Trophoblast cell (in vitro differentiated cells and primary cell): ENCODE measurements around the gene PRKCB.

ENCODE experiments used
- DNase-seq, 2 donors: peaks; one replicate each; pipeline ENCODE4 v3.0.0-alpha.2; 2016
- H2AFZ ChIP-seq: 2 replicates; pipeline ENCODE4 v1.6.1; 2013; ENCODE audit warnings: low read length, moderate library complexity, mild to moderate bottlenecking; ENCODE audit not compliant: insufficient read depth, poor library complexity
- H2AK5ac ChIP-seq: 2 replicates; pipeline ENCODE4 v1.6.1; 2013; ENCODE audit warnings: mild to moderate bottlenecking, low read length
- H2BK120ac ChIP-seq: 2 replicates; pipeline ENCODE4 v1.6.1; 2013; ENCODE audit warnings: low read length, mild to moderate bottlenecking, moderate library complexity; ENCODE audit not compliant: insufficient read depth, poor library complexity
- H2BK12ac ChIP-seq: 2 replicates; pipeline ENCODE4 v1.6.1; 2013; ENCODE audit warnings: mild to moderate bottlenecking, low read length, moderate library complexity
- H2BK5ac ChIP-seq: 2 replicates; pipeline ENCODE4 v1.6.1; 2013; ENCODE audit warnings: low read length, low read depth, moderate library complexity, mild to moderate bottlenecking; ENCODE audit not compliant: poor library complexity
- H3K14ac ChIP-seq: 2 replicates; pipeline ENCODE4 v1.6.1; 2013; ENCODE audit warnings: mild to moderate bottlenecking, low read length
- H3K18ac ChIP-seq: 2 replicates; pipeline ENCODE4 v1.6.1; 2013; ENCODE audit warnings: mild to moderate bottlenecking, low read length
- H3K23ac ChIP-seq: 2 replicates; pipeline ENCODE4 v1.6.1; 2013; ENCODE audit warnings: low read length
- H3K27ac ChIP-seq: 2 replicates; pipeline ENCODE4 v1.5.1; 2013; ENCODE audit warnings: low read depth, mild to moderate bottlenecking, inconsistent platforms, low read length, moderate library complexity
- H3K27me3 ChIP-seq: 2 replicates; pipeline ENCODE4 v1.6.1; 2013; ENCODE audit warnings: inconsistent platforms, mild to moderate bottlenecking, low read length, moderate library complexity; ENCODE audit not compliant: insufficient read depth
- H3K36me3 ChIP-seq, 2 experiments: 1 replicate in 1 of 2; 2 replicates in 1 of 2; pipeline ENCODE4 v1.6.1; 2013; ENCODE audit warnings: low read length in 2 of 2, mild to moderate bottlenecking in 2 of 2, moderate library complexity in 1 of 2; ENCODE audit not compliant: insufficient read depth in 2 of 2, control insufficient read depth in 1 of 2
- H3K4ac ChIP-seq: 2 replicates; pipeline ENCODE4 v1.6.1; 2013; ENCODE audit warnings: low read depth, mild to moderate bottlenecking, low read length, moderate library complexity
- H3K4me1 ChIP-seq, 2 experiments: 1 replicate in 1 of 2; 2 replicates in 1 of 2; pipeline ENCODE4 v1.6.1; 2013; ENCODE audit warnings: low read length in 2 of 2, mild to moderate bottlenecking in 2 of 2, moderate library complexity in 1 of 2; ENCODE audit not compliant: insufficient read depth in 2 of 2, control insufficient read depth in 1 of 2
- H3K4me2 ChIP-seq: 2 replicates; pipeline ENCODE4 v1.6.1; 2013; ENCODE audit warnings: inconsistent platforms, mild to moderate bottlenecking, low read length, moderate library complexity
- H3K4me3 ChIP-seq: 2 replicates; pipeline ENCODE4 v1.5.1; 2013; ENCODE audit warnings: mild to moderate bottlenecking, low read depth, low read length, inconsistent platforms
- H3K79me1 ChIP-seq: one replicate; pipeline ENCODE4 v1.6.1; 2013; ENCODE audit warnings: low read length
- H3K79me2 ChIP-seq: 2 replicates; pipeline ENCODE4 v1.6.1; 2013; ENCODE audit warnings: low read length, mild to moderate bottlenecking; ENCODE audit not compliant: control insufficient read depth, insufficient read depth, poor library complexity
- H3K9ac ChIP-seq: 2 replicates; pipeline ENCODE4 v1.6.1; 2013; ENCODE audit warnings: mild to moderate bottlenecking, low read length
- H3K9me3 ChIP-seq: 2 replicates; pipeline ENCODE4 v1.6.1; 2013; ENCODE audit warnings: low read depth, mild to moderate bottlenecking, control low read depth, inconsistent platforms, low read length; ENCODE audit not compliant: insufficient read depth
- H4K12ac ChIP-seq: 2 replicates; pipeline ENCODE4 v1.6.1; 2013; ENCODE audit warnings: low read depth, mild to moderate bottlenecking, low read length, moderate library complexity
- H4K8ac ChIP-seq: 2 replicates; pipeline ENCODE4 v1.6.1; 2013; ENCODE audit warnings: low read depth, mild to moderate bottlenecking, low read length, moderate library complexity
- H4K91ac ChIP-seq: one replicate; pipeline ENCODE4 v1.6.1; 2013; ENCODE audit warnings: low read depth, mild to moderate bottlenecking, low read length, moderate library complexity
- WGBS: extraction: QIAGEN DNeasy Blood & Tissue Kit; methylation state at CpG from one replicate; pipeline ENCODE4 v1.1.7; 2013; ENCODE audit warnings: missing lambda C conversion rate; ENCODE audit not compliant: insufficient read length, insufficient coverage; ENCODE audit errors: extremely low coverage; 5-methylcytosine and 5-hydroxymethylcytosine counted together

Gene PRKCB

DNA sequence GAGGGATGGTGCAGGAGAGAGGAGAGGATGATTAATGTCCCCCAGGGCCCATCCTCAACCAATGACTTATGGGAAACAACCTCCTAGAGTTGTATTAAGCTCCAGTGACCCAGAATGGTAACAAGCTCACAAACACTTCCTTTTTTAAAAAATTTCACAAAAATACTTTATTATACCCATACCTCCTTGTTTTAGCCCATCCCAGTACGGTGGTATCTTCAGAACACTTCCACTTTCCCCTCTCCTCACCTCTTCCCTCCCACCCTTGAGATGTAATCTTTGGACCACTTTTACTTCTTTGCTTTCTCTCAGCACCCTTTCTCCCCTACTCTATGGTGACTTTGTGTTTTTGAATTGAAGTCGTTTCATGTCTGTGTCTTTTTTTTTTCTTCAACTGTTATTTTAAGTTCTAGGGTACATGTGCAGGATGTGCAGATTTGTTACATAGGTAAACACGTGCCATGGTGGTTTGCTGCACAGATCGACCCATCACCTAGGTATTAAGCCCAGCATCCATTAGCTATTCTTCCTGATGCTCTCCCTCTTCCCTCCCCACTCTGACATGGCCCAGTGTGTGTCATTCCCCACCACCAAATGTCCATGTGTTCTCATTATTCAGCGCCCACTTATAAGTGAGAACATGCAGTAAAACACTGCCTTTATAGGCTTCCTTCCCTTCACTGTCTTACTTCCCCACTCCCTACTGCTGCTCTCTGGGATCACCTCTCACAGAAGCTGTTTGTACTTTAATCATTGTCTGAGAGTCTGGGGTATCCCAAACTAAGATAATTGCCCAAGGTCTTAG lies 124.5 kb downstream of the PRKCB start:
- no peak overlapping the region for H4K8ac ChIP-seq
- H2AK5ac ChIP-seq = no peak overlapping the region
- no peak overlapping the region for H2AFZ ChIP-seq
- H4K12ac ChIP-seq = no peak overlapping the region
- no peak for DNase-seq
- no peak overlapping the region for H3K4me2 ChIP-seq
- no peaks in the 10 kb centered on the region for H3K9me3 ChIP-seq
- H3K23ac ChIP-seq = no peak overlapping the region
- H3K36me3 ChIP-seq = no peaks in the 10 kb centered on the region
- H2BK120ac ChIP-seq = no peak overlapping the region
- H4K91ac ChIP-seq = no peak overlapping the region
- no peaks in the 10 kb centered on the region for H3K27me3 ChIP-seq
- no peak overlapping the region for H2BK5ac ChIP-seq
- no peak overlapping the region for H3K14ac ChIP-seq
- no peak overlapping the region for H3K18ac ChIP-seq
- H2BK12ac ChIP-seq = no peak overlapping the region
- H3K79me2 ChIP-seq = no peaks in the 10 kb centered on the region
- no peak overlapping the region for H3K4ac ChIP-seq
- no peak overlapping the region for H3K4me3 ChIP-seq
- no peak overlapping the region for H3K9ac ChIP-seq
- H3K79me1 ChIP-seq = no peaks in the 10 kb centered on the region
- WGBS = no CpG with 5 or more reads among the region's 5 CpGs
- H3K27ac ChIP-seq = no peak overlapping the region
- H3K4me1 ChIP-seq = no peaks in the 10 kb centered on the region

DNA sequence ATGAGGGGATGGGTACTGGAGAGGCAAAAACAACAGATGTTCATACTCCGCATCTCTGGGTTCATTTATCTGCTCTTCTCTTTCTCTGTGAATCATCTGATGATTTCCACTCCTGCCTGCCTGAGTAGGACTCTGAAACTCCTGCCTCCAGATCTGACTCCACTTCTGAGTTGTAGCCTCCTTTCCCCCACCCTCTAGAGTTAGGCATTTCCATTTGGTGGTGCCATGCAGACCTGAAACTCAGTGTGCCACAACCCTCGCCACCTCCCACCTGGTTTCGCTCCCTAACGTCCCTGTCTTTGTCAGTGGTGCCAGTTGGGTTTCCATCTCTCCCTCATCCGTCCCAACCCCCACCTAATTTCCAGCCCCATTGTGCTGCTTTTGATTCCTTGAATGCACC lies 126.2 kb downstream of the PRKCB start:
- Histone ChIP-seq H4K91ac (no peak overlapping the region), H2AK5ac (no peak overlapping the region), H3K23ac (no peak overlapping the region), H3K27me3 (no peaks in the 10 kb centered on the region), H3K9ac (no peak overlapping the region), H2BK5ac (no peak overlapping the region), H3K18ac (no peak overlapping the region), H3K27ac (no peak overlapping the region), H3K4me2 (no peak overlapping the region), H3K79me2 (no peaks in the 10 kb centered on the region), H3K79me1 (no peaks in the 10 kb centered on the region), H3K4ac (no peak overlapping the region), H2AFZ (no peak overlapping the region), H3K14ac (no peak overlapping the region), H3K36me3 (no peaks in the 10 kb centered on the region), H2BK120ac (no peak overlapping the region), H4K12ac (no peak overlapping the region), H3K4me1 (no peaks in the 10 kb centered on the region), H4K8ac (no peak overlapping the region), H3K4me3 (no peak overlapping the region), H3K9me3 (no peaks in the 10 kb centered on the region), H2BK12ac (no peak overlapping the region)
- WGBS = no CpG with 5 or more reads among the region's 5 CpGs
- no peak for DNase-seq

DNA sequence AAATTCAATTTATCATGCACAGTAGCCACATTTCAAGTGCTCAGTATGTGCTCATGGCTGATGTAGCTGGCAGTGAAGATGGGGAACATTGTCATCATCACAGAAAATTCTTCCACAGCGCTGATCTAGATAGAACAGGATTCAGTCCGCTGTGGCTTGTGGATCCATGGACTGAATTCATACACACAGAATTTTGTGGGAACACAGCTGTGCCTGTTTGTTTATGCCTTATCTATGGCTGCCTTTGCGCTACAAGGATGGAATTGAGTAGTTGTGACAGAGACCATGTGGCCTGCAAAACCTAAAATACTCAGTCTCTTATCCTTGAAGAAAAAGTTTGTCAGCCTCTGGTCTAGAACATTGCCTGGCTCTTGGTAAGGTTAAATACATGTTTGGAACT lies 128.4 kb downstream of the PRKCB start:
- no peak overlapping the region for H3K4ac ChIP-seq
- no peaks in the 10 kb centered on the region for H3K4me1 ChIP-seq
- H2AFZ ChIP-seq = no peak overlapping the region
- no peak overlapping the region for H3K4me3 ChIP-seq
- H3K9me3 ChIP-seq = no peaks in the 10 kb centered on the region
- no peaks in the 10 kb centered on the region for H3K27me3 ChIP-seq
- H4K8ac ChIP-seq = no peak overlapping the region
- H3K9ac ChIP-seq = no peak overlapping the region
- no peaks in the 10 kb centered on the region for H3K79me1 ChIP-seq
- no peak overlapping the region for H4K91ac ChIP-seq
- no peak overlapping the region for H3K23ac ChIP-seq
- no peak overlapping the region for H2BK12ac ChIP-seq
- no peaks in the 10 kb centered on the region for H3K36me3 ChIP-seq
- H3K4me2 ChIP-seq = no peak overlapping the region
- no peak overlapping the region for H2BK5ac ChIP-seq
- H2BK120ac ChIP-seq = no peak overlapping the region
- no peak overlapping the region for H3K14ac ChIP-seq
- no peak overlapping the region for H3K27ac ChIP-seq
- no peak overlapping the region for H3K18ac ChIP-seq
- no peaks in the 10 kb centered on the region for H3K79me2 ChIP-seq
- WGBS = no CpG with 5 or more reads among the region's 3 CpGs
- no peak overlapping the region for H4K12ac ChIP-seq
- no peak overlapping the region for H2AK5ac ChIP-seq
- no peak for DNase-seq

DNA sequence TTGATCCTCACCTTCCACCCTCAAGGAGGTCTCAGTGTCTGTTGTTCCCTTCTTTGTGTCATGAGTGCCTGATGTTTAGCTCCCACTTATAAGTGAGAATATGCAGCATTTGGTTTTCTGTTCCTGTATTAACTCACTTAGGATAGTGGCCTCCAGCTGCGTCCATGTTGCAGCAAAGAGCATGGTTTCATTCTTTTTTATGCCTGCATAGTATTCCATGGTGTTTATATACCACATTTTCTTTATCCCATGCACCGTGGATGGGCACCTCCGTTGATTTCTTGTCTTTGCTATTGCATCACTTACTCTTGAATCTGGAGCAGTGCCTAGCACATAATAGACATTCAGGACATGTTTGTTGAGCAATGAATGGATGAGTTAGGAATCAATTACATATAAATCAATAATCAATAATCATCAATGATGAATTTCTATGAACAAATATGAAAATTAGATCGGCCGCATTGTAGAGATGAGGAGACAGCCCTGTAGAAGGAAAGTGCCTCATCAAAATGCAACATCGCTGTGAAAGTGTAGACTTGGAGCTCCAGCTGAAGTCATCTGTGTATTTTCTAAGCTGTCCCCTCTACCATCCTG lies 129.5 kb downstream of the PRKCB start:
- no peak overlapping the region for H2AK5ac ChIP-seq
- H2AFZ ChIP-seq = no peak overlapping the region
- H2BK12ac ChIP-seq = no peak overlapping the region
- H3K79me2 ChIP-seq = no peaks in the 10 kb centered on the region
- no peak overlapping the region for H3K27ac ChIP-seq
- no peak overlapping the region for H4K8ac ChIP-seq
- H3K18ac ChIP-seq = no peak overlapping the region
- no peaks in the 10 kb centered on the region for H3K36me3 ChIP-seq
- H3K4me2 ChIP-seq = no peak overlapping the region
- H3K4me1 ChIP-seq = no peaks in the 10 kb centered on the region
- H2BK120ac ChIP-seq = no peak overlapping the region
- no peak overlapping the region for H4K91ac ChIP-seq
- DNase-seq = no peak
- WGBS = no CpG with 5 or more reads among the region's 6 CpGs
- no peak overlapping the region for H3K4me3 ChIP-seq
- H3K27me3 ChIP-seq = no peaks in the 10 kb centered on the region
- H3K9ac ChIP-seq = no peak overlapping the region
- no peak overlapping the region for H3K23ac ChIP-seq
- no peaks in the 10 kb centered on the region for H3K9me3 ChIP-seq
- H2BK5ac ChIP-seq = no peak overlapping the region
- H4K12ac ChIP-seq = no peak overlapping the region
- H3K4ac ChIP-seq = no peak overlapping the region
- no peak overlapping the region for H3K14ac ChIP-seq
- no peaks in the 10 kb centered on the region for H3K79me1 ChIP-seq
